ENCODE data around the gene SMIM35. TPM values are rescaled to one million over a fixed set of nuclear protein-coding genes. Genes with fewer than 3 reads are reported as not detected.

Gene SMIM35
- total RNA-seq, 1 donor from 2014 or later = not detected

DNA sequence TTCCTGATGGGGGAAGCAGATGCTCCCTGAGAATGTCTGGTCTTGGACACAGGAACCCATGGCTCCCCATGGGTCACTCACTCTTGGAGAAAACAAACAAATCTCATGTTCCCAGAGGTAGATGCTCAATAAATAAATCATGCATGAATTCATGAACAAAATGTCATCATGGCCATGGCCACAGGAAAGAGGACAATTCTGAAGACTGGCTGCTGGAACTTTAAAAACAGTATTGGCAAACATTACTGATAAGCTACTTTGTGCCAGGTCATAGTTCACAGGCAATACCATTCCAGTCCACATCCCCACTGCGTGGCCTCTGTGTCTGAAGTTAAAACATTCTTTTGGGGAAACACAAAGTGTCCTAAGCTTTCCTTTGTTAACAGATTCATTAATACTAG is 9.2 kb upstream of the SMIM35 start:
- H3K9ac ChIP-seq (ENCODE audit: low read depth in 1 of 3, low read length in 3 of 3) = no peak overlapping the region
- no peak overlapping the region for H3K4me3 ChIP-seq (ENCODE audit: low read length in 3 of 3)
- no peaks in the 10 kb centered on the region for H3K27me3 ChIP-seq (ENCODE audit: control insufficient read depth in 3 of 3, insufficient read depth in 3 of 3, low read length in 3 of 3)
- H3K9me3 ChIP-seq (ENCODE audit: control insufficient read depth in 3 of 3, low read length in 3 of 3) = no peaks in the 10 kb centered on the region
- no peak overlapping the region for H3K27ac ChIP-seq (ENCODE audit: low read depth, low read length)
- H3K4me1 ChIP-seq (ENCODE audit: control insufficient read depth in 3 of 3, insufficient read depth in 3 of 3, low read length in 3 of 3) = peaks cover 10 to 16% (median 15%) of the 10 kb centered on the region in 3 donors
- H3K36me3 ChIP-seq (ENCODE audit: control insufficient read depth in 3 of 3, insufficient read depth in 3 of 3, low read length in 3 of 3) = no peaks in the 10 kb centered on the region

DNA sequence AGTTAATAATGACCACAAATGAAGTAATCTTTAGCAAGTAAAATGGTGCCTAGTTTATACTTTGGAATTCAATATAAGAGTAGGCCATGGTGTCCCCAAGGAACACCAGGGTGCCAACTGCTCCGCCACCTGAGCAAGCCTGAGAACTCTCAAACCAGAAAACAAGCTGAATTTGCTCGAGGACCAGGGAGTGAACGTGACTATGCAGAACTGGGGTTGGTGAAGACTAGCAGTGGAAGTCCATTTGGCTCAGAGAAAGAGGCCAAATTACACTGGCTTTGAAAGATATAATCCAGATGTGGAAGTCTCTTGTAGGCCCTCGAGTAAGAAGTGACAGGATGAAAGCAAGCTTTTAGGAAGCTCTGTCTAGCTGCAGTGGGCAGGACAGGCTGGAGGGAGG is 8.7 kb upstream of the SMIM35 start:
- H3K4me1 ChIP-seq (ENCODE audit: control insufficient read depth in 3 of 3, insufficient read depth in 3 of 3, low read length in 3 of 3) = peaks cover 7 to 12% (median 10%) of the 10 kb centered on the region in 3 donors
- H3K27ac ChIP-seq (ENCODE audit: low read depth, low read length) = no peak overlapping the region
- H3K9me3 ChIP-seq (ENCODE audit: control insufficient read depth in 3 of 3, low read length in 3 of 3) = no peaks in the 10 kb centered on the region
- no peaks in the 10 kb centered on the region for H3K27me3 ChIP-seq (ENCODE audit: control insufficient read depth in 3 of 3, insufficient read depth in 3 of 3, low read length in 3 of 3)
- no peaks in the 10 kb centered on the region for H3K36me3 ChIP-seq (ENCODE audit: control insufficient read depth in 3 of 3, insufficient read depth in 3 of 3, low read length in 3 of 3)
- no peak overlapping the region for H3K4me3 ChIP-seq (ENCODE audit: low read length in 3 of 3)
- no peak overlapping the region for H3K9ac ChIP-seq (ENCODE audit: low read depth in 1 of 3, low read length in 3 of 3)

DNA sequence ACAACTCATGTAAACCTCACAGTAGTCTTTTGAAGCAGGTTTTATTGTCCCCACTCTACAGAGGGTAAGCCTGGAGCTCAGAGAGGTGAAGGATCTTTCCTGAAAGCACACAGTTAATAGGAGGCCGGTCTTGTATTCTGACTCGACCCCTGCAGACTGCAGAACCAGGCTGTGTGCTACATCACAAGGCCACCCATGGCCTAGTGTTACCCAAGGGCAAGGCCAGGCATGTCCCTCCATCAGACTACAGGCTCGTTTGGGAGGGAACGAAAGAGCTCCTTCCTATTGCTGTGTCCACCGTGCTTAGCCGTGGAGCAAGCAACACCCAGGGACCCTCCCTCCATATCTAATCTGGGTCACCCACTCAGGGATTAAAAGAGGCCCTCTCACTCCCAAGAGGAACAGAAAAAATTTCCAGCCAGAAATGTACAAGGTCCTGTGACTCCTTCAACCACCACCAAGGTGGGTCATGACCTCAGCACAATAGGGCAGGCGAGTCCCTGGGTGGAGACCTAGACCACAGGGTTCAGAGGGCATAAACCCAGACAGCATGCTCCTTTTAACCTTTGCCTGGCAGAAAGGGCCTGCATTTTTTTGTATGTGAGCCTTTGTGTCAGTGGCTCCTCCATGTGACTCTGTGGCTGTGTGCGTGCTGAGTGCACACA is 6.3 kb upstream of the SMIM35 start:
- Histone ChIP-seq H3K9me3 (ENCODE audit: control insufficient read depth in 3 of 3, low read length in 3 of 3) (no peaks in the 10 kb centered on the region), H3K27ac (ENCODE audit: low read depth, low read length) (no peak overlapping the region), H3K36me3 (ENCODE audit: control insufficient read depth in 3 of 3, insufficient read depth in 3 of 3, low read length in 3 of 3) (no peaks in the 10 kb centered on the region), H3K27me3 (ENCODE audit: control insufficient read depth in 3 of 3, insufficient read depth in 3 of 3, low read length in 3 of 3) (no peaks in the 10 kb centered on the region), H3K9ac (ENCODE audit: low read depth in 1 of 3, low read length in 3 of 3) (no peak overlapping the region), H3K4me1 (ENCODE audit: control insufficient read depth in 3 of 3, insufficient read depth in 3 of 3, low read length in 3 of 3) (no peaks in the 10 kb centered on the region), H3K4me3 (ENCODE audit: low read length in 3 of 3) (no peak overlapping the region)

DNA sequence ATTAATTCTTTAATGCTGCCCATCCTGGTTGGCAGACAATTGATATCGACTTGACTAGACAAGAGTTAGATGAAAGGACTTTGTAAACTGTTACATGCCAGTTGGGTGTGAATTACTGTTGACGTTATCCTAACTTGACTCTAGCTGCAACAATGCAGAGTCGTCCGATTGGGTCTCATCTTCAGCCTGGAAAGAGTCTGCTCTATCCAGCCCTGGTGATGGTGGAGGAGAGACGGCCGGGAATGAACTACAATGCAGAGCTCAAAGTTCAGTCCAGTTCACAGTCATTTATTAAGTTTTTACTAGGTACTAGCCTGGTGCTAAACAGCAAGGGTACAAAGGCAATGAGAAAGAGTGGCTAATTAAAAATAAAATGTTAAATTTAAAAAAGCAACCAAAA is 4.9 kb upstream of the SMIM35 start:
- peaks cover 0 to 7% (median 0%) of the 10 kb centered on the region in 3 donors for H3K9me3 ChIP-seq (ENCODE audit: control insufficient read depth in 3 of 3, low read length in 3 of 3)
- no peaks in the 10 kb centered on the region for H3K36me3 ChIP-seq (ENCODE audit: control insufficient read depth in 3 of 3, insufficient read depth in 3 of 3, low read length in 3 of 3)
- H3K4me3 ChIP-seq (ENCODE audit: low read length in 3 of 3) = no peak overlapping the region
- H3K27me3 ChIP-seq (ENCODE audit: control insufficient read depth in 3 of 3, insufficient read depth in 3 of 3, low read length in 3 of 3) = no peaks in the 10 kb centered on the region
- H3K27ac ChIP-seq (ENCODE audit: low read depth, low read length) = no peak overlapping the region
- no peak overlapping the region for H3K9ac ChIP-seq (ENCODE audit: low read depth in 1 of 3, low read length in 3 of 3)
- H3K4me1 ChIP-seq (ENCODE audit: control insufficient read depth in 3 of 3, insufficient read depth in 3 of 3, low read length in 3 of 3) = peaks cover 0 to 2% (median 0%) of the 10 kb centered on the region in 3 donors

DNA sequence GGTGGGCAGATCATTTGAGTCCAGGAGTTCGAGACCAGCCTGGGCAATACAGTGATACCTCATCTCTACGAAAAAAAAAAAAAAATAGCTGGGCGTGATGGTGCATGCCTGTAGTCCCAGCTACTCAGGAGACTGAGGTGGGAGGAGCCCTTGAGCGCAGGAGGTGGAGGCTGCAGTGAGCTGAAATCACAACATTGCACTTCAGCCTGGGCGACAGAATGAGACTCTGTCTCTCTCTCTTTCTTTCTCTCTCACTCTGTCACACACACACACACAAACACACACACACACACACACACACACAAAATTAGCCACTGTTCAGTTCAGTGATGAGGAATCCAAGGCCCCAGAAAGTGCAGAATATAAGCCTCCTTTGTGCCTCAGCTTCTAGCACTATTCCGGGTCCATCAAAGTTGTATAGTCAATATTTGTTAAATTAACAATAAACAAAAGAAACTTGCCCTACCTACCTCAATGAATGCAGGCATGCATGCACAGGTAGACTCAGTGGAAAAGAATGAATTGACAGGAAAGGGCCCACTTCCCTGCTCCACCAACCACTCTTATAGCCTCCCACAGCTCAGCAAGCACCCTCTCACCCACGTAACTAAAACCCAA is 3.9 kb upstream of the SMIM35 start:
- Histone ChIP-seq H3K4me3 (ENCODE audit: low read length in 3 of 3) (no peak overlapping the region), H3K27me3 (ENCODE audit: control insufficient read depth in 3 of 3, insufficient read depth in 3 of 3, low read length in 3 of 3) (no peaks in the 10 kb centered on the region), H3K27ac (ENCODE audit: low read depth, low read length) (no peak overlapping the region), H3K4me1 (ENCODE audit: control insufficient read depth in 3 of 3, insufficient read depth in 3 of 3, low read length in 3 of 3) (peaks cover 0 to 6% (median 5%) of the 10 kb centered on the region in 3 donors), H3K9me3 (ENCODE audit: control insufficient read depth in 3 of 3, low read length in 3 of 3) (peaks cover 0 to 7% (median 0%) of the 10 kb centered on the region in 3 donors), H3K9ac (ENCODE audit: low read depth in 1 of 3, low read length in 3 of 3) (no peak overlapping the region), H3K36me3 (ENCODE audit: control insufficient read depth in 3 of 3, insufficient read depth in 3 of 3, low read length in 3 of 3) (no peaks in the 10 kb centered on the region)

DNA sequence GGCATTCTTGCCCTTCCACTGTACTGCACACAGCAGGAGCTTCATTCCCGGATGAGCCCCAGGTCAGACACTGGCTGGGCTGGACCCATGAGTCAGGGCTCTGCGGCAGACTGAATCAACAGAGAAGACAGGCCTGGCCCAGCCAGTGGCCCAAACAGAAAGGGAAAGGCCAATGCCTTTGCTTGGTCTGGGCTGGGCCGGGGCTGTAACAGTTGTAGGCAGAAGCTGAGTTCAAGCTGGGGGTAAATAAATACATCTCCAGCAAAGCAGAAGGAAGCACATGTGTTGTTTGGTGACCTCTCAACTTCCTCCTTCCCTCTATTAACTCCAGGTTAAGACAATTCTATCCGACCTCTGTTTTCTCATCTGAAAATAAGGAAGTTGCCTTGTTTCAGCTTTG is 1.8 kb upstream of the SMIM35 start:
- H3K36me3 ChIP-seq (ENCODE audit: control insufficient read depth in 3 of 3, insufficient read depth in 3 of 3, low read length in 3 of 3) = no peaks in the 10 kb centered on the region
- H3K27ac ChIP-seq (ENCODE audit: low read depth, low read length) = peak overlapping the region; percentile 36
- no peak overlapping the region for H3K9ac ChIP-seq (ENCODE audit: low read depth in 1 of 3, low read length in 3 of 3)
- H3K4me1 ChIP-seq (ENCODE audit: control insufficient read depth in 3 of 3, insufficient read depth in 3 of 3, low read length in 3 of 3) = peaks cover 14 to 19% (median 17%) of the 10 kb centered on the region in 3 donors
- H3K9me3 ChIP-seq (ENCODE audit: control insufficient read depth in 3 of 3, low read length in 3 of 3) = peaks cover 0 to 7% (median 0%) of the 10 kb centered on the region in 3 donors
- no peaks in the 10 kb centered on the region for H3K27me3 ChIP-seq (ENCODE audit: control insufficient read depth in 3 of 3, insufficient read depth in 3 of 3, low read length in 3 of 3)
- no peak overlapping the region for H3K4me3 ChIP-seq (ENCODE audit: low read length in 3 of 3)

DNA sequence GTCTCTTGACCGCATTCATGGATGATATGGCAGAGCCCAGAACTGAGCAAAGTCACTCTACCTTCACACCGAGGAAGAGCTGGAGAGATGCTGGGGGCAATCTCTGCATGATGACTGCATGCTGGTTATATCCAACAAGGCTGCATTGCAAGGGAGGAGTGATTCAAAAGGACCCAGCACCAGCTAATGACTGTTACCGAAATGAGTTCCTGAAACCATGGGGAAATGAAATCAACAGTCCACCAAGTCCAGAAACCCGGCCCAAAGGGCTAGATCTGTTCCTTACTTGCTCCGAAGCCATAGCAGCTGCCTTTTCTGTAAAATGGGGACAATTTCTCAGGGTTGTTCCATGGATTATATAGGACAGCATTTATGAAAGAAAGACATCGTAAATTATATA is 1.2 kb upstream of the SMIM35 start:
- Histone ChIP-seq H3K9me3 (ENCODE audit: control insufficient read depth in 3 of 3, low read length in 3 of 3) (peaks cover 0 to 7% (median 0%) of the 10 kb centered on the region in 3 donors), H3K36me3 (ENCODE audit: control insufficient read depth in 3 of 3, insufficient read depth in 3 of 3, low read length in 3 of 3) (no peaks in the 10 kb centered on the region), H3K27me3 (ENCODE audit: control insufficient read depth in 3 of 3, insufficient read depth in 3 of 3, low read length in 3 of 3) (no peaks in the 10 kb centered on the region), H3K4me1 (ENCODE audit: control insufficient read depth in 3 of 3, insufficient read depth in 3 of 3, low read length in 3 of 3) (peaks cover 17 to 24% (median 18%) of the 10 kb centered on the region in 3 donors), H3K27ac (ENCODE audit: low read depth, low read length) (peak overlapping the region; percentile 36), H3K9ac (ENCODE audit: low read depth in 1 of 3, low read length in 3 of 3) (no peak overlapping the region), H3K4me3 (ENCODE audit: low read length in 3 of 3) (no peak overlapping the region)

DNA sequence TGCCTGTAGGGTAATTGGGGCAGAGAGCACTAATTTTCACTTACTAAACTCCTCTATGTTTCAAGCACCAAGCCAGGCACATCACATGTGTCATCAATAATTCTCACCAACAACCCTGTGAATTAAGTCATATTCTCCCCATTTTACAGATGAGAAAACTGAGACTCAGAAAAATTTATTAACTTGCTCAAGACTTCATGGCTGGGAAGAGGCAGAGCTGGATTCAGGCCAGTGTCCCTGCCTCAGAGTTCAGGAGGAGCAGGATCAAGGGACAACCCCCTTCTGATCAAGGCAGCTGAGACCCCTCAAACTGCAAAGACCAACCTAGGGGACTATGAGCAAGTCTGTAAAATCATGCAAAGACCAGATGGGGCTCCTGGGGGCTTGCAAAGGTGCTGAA is 2.1 kb downstream of the SMIM35 start:
- H3K9me3 ChIP-seq (ENCODE audit: control insufficient read depth in 3 of 3, low read length in 3 of 3) = peaks cover 0 to 7% (median 0%) of the 10 kb centered on the region in 3 donors
- peaks cover 17 to 29% (median 21%) of the 10 kb centered on the region in 3 donors for H3K4me1 ChIP-seq (ENCODE audit: control insufficient read depth in 3 of 3, insufficient read depth in 3 of 3, low read length in 3 of 3)
- H3K9ac ChIP-seq (ENCODE audit: low read depth in 1 of 3, low read length in 3 of 3) = peak overlapping the region in 1 of 3 donors; percentile 52
- no peaks in the 10 kb centered on the region for H3K27me3 ChIP-seq (ENCODE audit: control insufficient read depth in 3 of 3, insufficient read depth in 3 of 3, low read length in 3 of 3)
- H3K27ac ChIP-seq (ENCODE audit: low read depth, low read length) = peak overlapping the region; percentile 81
- H3K36me3 ChIP-seq (ENCODE audit: control insufficient read depth in 3 of 3, insufficient read depth in 3 of 3, low read length in 3 of 3) = no peaks in the 10 kb centered on the region
- H3K4me3 ChIP-seq (ENCODE audit: low read length in 3 of 3) = no peak overlapping the region

DNA sequence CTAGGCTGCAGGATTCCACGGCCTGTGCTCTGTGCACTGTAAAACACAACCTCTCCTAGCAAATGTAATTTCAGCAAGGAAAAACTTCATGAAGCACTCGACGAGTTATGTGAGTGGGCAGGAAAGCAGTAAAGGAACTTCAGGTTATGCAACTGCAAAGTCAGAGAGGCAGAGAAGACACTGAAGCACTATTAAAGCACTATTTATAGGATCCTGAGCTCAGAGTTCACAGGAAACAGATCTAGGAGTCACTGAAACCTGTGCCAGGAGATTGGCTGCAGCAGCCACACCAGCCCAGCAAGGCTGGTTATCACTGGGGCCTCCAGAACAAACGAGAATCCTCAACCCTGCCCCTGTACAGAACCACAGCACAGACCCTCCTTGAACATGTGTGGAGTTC is 2.5 kb downstream of the SMIM35 start:
- Histone ChIP-seq H3K36me3 (ENCODE audit: control insufficient read depth in 3 of 3, insufficient read depth in 3 of 3, low read length in 3 of 3) (no peaks in the 10 kb centered on the region), H3K4me1 (ENCODE audit: control insufficient read depth in 3 of 3, insufficient read depth in 3 of 3, low read length in 3 of 3) (peaks cover 17 to 29% (median 21%) of the 10 kb centered on the region in 3 donors), H3K27me3 (ENCODE audit: control insufficient read depth in 3 of 3, insufficient read depth in 3 of 3, low read length in 3 of 3) (no peaks in the 10 kb centered on the region), H3K4me3 (ENCODE audit: low read length in 3 of 3) (no peak overlapping the region), H3K27ac (ENCODE audit: low read depth, low read length) (peak overlapping the region; percentile 81), H3K9ac (ENCODE audit: low read depth in 1 of 3, low read length in 3 of 3) (peak overlapping the region; percentile 6 to 68 (median 39)), H3K9me3 (ENCODE audit: control insufficient read depth in 3 of 3, low read length in 3 of 3) (peaks cover 0 to 7% (median 0%) of the 10 kb centered on the region in 3 donors)

DNA sequence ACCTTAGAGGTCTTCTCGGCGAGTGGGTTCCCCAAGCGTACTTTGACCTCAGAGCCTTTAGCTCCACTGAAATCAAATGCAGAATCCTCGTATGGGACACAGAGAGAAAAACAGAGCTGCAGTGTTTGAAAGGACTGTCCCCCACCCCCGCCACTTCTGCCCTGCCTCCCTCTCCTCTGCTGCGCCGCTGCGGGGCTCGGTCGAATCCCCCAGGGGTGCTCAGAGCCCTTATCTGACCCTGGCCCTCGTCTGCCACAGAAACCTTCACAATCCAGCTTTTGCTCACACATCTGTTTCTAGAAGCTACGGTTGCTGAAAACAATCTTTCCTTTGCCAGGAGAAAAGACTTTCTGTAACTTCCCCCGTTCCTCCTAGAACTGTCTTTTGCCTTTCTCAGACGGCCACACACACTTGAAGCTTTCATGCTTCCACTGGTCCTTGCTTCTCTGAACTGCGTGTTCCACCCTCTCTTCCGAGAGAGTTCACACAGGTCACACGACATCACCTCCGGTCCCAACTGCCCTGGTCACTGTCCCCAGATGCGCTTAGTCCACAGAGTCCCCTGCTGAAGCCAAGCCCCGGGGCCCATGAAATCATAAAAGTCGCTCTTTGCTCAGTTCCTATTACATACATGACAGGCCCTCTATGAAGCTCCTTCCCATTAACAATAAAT is 3.7 kb downstream of the SMIM35 start:
- no peaks in the 10 kb centered on the region for H3K27me3 ChIP-seq (ENCODE audit: control insufficient read depth in 3 of 3, insufficient read depth in 3 of 3, low read length in 3 of 3)
- no peak overlapping the region for H3K27ac ChIP-seq (ENCODE audit: low read depth, low read length)
- no peak overlapping the region for H3K4me3 ChIP-seq (ENCODE audit: low read length in 3 of 3)
- peak overlapping the region; percentile 7 to 40 (median 21) for H3K9ac ChIP-seq (ENCODE audit: low read depth in 1 of 3, low read length in 3 of 3)
- peaks cover 0 to 7% (median 0%) of the 10 kb centered on the region in 3 donors for H3K9me3 ChIP-seq (ENCODE audit: control insufficient read depth in 3 of 3, low read length in 3 of 3)
- H3K36me3 ChIP-seq (ENCODE audit: control insufficient read depth in 3 of 3, insufficient read depth in 3 of 3, low read length in 3 of 3) = no peaks in the 10 kb centered on the region
- peaks cover 17 to 29% (median 21%) of the 10 kb centered on the region in 3 donors for H3K4me1 ChIP-seq (ENCODE audit: control insufficient read depth in 3 of 3, insufficient read depth in 3 of 3, low read length in 3 of 3)
